D341Med (cell line): ENCODE results near the gene RBM10.
A peak's percentile ranks its signal among the peaks of the same experiment; 100 is the strongest.

ENCODE experiments used
- DNase-seq: peaks from one replicate; pipeline ENCODE4 v3.0.0; 2012; ENCODE audit warnings: low spot score

Gene RBM10

DNA sequence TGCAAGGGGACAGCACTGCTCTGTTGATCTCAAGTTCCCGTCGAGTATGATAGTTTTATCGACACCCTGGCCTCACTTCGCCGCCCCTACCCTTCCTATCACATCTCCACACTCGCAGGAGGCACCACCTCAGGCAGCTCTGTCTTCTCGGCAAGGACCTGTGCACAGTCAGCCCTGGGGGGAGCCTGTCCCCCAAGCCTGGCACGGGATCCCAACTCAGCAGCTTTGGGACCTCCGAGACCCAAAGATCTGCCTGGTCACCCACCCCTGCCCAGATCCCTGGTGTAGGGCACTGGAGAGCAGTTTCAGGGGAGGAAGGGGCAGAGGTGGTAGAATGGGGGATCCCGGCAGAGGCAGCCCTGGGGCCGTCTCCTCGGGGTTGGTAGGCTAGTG, 30.6 kb downstream of the RBM10 start:
- DNase-seq: no peak

DNA sequence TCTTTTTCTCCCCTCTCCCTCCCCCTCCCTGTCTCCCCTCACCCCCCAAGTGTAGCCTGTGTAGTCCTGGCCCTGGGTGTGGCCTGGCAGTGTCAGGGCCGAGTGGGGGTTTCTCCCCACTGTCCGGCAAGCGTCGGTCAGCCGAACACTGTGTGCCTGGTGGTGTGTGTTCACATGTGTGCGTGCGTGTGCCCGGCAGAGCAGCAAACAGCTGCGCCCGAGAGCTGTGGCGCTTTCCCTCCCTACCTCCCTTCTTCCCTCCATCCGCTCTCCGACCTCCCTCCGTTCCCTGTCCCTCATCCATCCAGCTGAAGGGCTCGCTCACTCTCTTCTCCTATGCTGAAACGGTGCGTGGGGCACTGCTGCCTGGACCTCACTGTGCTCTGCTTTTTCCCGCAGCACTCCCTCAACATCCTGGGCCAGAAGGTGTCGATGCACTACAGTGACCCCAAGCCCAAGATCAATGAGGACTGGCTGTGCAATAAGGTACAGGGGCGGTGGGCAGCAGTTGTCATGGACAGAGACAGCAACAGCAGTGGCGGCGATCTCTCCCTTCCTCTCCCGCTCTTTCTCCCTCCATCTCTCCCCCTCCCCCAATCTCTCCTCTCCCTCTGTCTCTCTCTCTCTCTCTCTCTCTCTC, 31.2 kb downstream of the RBM10 start:
- DNase-seq: peak; percentile 8

DNA sequence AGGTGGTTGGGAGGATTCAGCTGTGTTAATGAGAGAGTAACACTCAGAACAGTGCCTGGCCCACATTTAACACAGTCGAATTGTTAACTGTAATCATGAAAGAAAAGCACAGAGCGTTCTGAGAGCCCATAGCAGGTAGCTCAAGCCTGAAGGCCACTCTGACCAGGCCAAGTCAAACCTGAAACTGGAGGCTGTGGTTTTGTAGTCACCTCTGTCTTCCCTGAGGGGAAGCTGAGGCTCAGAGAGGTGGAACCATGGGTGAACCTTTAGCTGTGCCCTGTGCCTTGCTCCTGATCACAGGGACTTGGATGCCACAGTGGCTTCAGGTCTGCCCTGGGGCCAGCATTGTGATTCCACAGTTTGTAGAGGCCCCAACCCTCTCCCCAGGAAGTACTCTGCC, 32.1 kb downstream of the RBM10 start:
- DNase-seq: no peak

DNA sequence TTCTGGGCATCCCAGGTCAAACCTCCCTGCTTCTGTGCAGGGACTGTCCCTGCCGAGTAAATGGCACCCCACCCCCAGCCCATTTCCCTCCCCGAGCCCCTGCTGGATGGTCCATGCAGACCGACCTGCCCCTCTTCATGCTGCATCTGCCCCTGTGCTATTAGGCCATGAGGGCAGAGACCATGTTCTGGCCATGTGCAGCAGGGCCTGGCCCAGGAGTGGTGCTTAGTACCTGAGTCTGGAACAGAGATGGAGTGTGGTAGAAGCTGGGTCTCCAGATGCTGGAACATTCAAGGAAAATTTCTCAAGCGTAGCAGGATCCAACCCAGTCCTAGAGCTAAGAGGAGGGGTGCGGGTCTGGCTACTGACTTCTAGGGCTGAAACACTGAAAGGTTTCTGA, 33.3 kb downstream of the RBM10 start:
- no peak for DNase-seq

DNA sequence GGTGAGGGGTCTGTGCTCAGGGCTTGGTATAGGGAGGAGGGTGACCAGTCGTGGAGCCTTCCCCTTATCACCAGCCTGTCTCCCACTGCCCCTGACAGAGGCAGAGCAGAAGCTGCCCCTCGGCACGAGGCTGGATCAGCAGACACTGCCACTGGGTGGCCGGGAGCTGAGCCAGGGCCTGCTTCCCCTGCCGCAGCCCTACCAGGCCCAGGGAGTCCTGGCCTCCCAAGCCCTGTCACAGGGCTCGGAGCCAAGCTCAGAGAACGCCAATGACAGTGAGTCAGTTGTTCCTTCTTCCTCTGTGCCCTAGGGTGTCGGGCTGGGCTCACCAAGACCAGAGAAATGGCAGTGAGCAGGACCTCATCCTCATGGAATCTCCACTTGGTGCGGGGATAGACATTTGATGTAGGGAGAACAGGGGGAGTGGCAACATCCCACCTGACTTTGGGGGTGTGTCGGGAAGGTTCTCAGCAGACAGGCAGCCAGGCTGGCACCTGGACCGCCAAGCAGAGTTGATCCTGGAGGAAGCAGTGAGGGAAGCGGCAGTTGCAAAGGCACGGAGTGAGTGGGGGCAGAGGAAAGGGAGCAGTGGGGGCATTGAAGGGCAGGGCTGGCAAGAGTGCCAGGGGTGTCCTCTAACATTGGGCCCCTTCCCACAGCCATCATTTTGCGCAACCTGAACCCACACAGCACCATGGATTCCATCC, 34.4 kb downstream of the RBM10 start:
- DNase-seq: no peak

DNA sequence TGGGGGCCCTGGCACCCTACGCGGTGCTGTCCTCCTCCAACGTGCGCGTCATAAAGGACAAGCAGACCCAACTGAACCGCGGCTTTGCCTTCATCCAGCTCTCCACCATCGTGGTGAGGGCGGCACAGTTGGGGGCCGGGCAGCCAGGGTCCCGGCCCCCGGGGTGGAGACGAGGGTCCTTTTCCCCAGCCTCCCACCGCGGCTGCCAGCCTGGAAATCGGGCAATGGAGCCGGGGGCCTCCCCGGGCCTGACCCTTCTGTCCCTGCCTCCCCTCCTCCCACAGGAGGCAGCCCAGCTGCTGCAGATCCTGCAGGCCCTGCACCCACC, 34.9 kb downstream of the RBM10 start:
- no peak for DNase-seq

DNA sequence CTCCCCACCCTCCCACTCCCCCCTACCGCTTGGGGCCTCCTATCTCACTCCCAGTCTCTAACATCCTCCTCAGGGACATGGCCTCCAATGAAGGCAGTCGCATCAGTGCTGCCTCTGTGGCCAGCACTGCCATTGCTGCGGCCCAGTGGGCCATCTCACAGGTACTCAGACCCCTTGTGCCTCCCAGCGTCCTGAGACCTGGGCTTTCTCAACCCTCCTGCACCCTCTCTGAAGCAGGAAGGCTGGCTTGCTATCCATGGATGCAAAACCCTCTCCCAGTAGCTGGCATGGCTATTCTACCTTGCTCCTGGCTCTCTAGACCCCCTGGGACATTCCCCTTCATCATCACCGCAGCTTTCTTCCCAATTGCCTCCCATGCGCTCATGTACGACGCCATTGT, 35.3 kb downstream of the RBM10 start:
- no peak for DNase-seq

DNA sequence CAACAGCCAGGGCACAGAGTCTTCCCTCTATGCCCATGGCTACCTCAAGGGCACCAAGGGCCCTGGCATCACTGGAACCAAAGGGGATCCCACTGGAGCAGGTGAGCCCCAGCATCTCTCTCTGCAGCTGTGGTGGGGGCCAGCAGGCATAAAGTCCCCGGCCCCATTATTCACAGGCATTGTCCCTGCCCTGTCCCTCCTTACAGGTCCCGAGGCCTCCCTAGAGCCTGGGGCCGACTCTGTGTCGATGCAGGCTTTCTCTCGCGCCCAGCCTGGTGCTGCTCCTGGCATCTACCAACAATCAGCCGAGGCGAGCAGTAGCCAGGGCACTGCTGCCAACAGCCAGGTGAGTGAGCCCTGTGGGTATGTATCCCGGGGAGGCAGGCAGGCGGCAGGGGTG, 36.3 kb downstream of the RBM10 start:
- no peak for DNase-seq

DNA sequence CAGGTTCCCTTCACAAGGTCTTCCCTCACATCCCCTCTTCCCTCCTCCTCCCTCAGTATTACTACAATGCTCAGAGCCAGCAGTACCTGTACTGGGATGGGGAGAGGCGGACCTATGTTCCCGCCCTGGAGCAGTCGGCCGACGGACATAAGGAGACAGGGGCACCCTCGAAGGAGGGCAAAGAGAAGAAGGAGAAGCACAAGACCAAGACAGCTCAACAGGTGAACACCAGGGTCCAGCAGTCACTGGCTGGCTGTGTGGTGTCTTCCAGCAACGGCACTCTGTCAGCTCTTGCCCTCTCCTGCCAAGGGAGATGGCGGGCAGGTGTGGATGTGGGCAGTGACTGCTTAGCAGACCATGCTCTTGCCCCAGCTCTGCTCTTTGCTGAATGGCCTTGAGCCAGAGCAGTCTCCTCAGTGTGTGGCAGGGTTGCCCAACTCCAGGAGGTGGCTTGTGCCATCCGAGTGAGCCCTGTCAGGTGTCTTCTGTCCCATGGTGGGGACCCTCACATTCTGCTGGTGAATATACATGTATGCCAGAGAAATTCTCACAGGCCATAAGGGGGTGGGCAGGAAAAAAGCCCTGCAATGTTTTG, 37.2 kb downstream of the RBM10 start:
- DNase-seq: no peak

DNA sequence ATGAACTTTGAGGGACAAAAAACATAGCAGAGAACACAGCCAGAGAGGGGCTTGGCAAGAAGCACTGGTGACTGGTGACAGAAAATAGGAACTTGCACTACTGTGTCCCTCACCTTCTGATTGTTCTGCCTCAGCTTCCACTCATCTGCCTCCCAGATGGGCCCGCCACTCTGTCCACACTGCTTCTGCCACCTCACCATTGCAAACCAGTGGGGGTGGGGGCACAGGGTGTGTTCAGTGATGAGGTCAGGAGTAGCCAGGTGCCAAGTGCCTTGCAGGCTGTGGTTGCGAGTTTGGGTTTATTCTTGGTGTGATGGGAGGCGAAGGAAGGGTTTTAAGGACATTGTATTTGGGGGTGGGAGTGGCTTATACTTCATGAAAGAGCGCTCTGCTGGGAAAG, 39.5 kb downstream of the RBM10 start:
- DNase-seq: no peak

DNA sequence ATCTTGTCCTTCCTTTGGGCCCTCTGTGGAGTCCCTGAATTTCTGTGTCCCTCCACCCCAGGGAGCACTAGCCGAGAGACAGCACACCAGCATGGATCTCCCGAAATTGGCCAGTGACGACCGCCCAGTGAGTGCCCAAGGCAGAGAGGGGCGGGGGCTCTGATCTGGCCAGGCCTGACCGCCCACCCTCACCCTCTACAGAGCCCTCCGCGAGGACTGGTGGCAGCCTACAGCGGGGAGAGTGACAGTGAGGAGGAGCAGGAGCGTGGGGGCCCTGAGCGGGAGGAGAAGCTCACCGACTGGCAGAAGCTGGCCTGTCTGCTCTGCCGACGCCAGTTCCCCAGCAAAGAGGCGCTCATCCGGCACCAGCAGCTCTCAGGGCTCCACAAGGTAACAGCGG, 40.2 kb downstream of the RBM10 start:
- DNase-seq: no peak

DNA sequence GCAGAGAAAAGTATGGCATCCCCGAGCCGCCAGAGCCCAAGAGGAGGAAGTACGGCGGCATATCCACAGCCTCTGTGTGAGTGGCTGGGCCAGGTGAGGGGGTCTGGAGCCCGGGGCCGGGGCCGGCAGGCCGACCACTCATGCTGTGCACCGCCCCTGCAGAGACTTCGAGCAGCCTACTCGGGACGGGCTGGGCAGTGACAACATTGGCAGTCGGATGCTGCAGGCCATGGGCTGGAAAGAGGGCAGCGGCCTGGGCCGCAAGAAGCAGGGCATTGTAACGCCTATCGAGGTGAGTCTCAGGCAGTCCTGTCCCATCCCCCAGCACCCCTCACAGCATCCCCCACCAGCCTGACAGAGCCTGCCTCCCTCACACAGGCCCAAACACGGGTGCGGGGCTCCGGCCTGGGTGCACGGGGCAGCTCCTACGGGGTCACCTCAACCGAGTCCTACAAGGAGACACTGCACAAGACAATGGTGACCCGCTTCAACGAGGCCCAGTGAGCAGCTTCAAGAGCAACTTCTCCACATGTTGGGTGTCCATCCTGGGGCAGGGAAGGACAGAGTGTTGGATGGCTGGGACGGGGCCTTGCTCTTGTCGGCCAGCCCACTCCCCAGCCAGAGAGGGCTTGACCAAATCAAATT, 41.2 kb downstream of the RBM10 start:
- DNase-seq: no peak

DNA sequence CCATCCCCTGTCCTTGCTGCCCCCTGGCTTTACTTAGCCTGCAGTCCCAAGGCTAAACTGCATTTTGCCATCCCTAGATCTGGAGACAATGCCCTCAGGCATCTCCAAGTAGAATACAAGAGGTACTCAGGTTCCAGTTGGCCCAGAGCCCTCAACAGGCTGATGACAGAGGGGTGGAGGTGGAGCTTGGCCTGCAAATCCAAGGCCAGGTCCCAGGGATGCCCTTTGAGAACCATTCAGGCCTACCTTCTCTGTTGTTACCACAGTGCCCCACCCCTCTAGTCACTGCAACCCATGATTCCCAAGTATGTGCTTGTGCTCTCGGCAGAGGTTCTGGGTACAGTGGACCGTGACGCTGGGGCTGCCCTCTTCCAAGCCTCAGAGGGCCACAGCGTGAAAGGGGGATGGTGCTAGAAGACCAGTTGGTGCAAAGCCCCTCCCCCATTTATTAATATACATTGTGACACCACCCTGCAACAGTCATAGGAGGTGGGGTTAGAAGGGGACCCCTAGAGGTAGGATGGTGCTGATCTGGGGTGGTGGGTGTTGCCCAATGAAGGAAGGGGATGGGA, 42.2 kb downstream of the RBM10 start:
- DNase-seq: no peak

DNA sequence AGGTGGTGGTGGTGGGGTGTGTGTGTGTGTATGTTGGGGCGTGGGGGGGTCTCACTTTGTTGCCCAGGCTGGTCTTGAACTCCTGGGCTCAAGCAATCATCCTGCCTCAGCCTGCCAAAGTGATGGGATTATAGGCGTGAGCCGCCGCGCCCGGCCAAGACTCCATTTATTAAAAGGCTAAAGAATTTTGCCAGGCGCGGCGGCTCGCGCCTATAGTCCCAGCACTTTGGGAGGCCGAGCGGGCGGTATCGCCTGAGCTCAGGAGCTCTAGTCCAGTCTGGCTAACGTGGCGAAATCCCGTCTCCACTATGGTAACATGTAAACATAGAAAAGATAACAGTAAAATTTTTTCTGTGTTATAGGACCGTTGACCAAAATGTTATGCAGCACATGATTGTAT, 44.9 kb downstream of the RBM10 start:
- DNase-seq: no peak

DNA sequence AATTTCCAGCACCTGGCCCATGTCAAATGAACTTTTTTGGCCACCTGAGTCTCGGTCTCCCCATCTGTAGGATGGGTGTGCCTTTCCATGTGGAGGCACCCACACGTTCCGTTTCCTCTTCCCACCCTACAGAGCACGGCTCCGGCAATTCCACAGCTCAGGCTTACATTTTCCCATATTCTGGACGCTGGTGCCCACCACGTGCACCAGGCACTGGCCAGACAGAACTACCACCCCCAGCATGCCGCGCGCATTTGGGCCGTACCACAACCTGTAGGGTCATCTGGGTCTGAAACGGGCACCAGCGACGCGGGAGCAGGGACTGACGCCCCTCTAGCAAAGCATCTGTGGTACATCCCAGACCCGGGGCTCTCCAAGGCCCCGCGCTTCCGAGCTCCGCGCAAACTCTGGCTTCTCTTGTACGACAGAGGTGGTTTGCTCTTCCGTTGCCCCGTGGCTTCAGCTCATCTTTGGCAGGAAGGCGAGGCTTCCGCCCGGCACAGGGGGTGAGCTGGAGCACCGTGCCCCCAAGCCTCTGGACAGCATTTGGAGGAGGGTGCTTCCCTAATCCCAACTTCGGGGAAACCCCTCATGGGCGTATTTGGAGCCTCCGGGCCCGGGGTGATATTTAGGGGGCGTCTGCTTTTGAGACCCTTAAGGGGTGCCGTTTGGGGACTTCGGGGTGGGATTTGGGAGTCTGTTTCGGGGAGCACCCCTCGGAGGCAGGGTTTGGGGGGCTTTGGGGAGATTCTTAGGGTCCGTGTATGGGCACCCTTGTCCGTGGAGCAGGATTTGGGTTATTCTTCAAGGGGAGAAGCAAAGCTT, 45.6 kb downstream of the RBM10 start:
- peak; percentile 86 for DNase-seq

DNA sequence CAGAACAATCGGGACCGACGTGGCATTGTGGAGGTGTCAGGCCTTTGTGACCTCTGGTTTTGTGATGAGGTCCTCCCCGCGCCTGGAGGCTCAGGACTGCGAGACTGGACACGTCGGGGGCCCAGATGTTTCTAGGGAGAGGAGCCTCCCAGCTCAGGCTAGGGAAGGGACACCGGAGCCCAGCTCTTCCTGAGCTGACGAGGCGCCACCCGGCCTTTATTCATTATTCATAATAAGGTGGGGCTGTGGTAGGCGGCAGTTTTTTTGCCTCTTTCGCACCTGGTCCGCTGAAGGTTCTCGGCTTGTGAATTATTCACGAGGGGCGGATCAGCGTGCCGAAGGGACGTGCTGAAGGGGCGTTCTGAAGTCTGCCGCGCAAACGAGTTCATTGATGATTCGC, 46.3 kb downstream of the RBM10 start:
- peak; percentile 50 for DNase-seq

DNA sequence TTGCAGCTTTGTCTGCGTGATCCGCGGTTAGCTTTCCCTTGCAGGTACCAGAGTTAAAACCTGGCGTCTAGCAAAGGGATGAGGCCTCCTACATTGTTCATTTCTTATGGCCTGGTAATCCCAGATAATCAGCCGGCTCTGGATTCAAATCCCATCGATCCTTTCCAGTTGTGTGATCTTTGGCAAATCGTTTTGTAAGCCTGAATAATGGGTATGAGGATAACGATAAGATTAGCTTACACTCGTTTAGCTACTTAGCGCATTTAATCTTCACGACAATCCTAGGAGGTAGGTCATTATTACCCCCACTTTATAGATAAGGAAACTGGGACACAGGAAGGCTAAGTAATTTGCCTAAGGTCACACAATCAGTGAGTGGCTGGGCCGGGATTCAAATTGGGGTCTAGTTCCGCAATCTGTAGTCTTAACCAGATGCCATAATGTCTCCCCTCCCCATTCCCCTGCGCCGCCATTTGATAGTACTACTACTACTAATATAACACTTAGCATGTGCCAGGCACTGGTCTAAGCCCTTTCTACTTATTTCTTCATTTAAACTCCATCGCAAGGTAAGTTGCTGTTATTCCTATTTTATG, 46.9 kb downstream of the RBM10 start:
- no peak for DNase-seq

DNA sequence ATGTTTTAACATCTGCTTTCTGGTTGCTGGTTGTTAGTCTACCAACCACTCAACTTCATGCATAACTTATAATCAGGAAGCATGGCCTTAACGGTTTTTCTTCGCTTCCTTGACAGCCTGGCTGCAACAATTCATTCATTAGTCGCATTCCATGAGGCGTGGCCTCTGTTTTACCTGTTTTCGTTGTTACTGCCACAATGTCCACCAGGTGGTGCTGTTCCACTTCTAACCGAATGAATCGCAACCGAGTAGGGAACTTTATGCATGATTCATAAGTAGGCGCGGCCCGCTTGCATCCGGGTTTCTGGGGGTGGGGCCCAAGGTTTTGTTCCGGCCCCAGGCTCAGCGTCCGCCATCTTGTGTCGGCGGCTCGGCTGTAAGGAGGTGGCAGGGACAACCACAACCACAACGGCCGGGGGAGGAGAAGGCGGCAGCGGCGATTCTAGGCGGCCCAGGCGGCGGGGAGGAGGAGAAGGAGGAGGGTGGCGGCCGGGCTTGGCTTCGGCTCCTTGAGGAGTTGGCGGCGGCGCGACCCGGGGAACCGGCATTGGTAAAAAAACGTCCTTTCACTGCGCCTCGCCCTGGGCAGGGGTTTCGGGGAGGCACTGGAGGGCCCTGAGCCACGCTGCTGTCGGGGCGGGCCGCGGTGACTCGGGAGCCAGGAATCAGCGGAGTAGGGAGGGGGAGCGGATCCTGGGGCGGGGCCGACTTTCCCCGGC, 48.6 kb downstream of the RBM10 start, which contains the start of gene UBA1:
Gene UBA1, plus strand, starts transcription at position 355 of the 719 bp plus-strand sequence. CDS start 4,974 bp downstream, outside the sequence.
- peak; percentile 84 for DNase-seq

DNA sequence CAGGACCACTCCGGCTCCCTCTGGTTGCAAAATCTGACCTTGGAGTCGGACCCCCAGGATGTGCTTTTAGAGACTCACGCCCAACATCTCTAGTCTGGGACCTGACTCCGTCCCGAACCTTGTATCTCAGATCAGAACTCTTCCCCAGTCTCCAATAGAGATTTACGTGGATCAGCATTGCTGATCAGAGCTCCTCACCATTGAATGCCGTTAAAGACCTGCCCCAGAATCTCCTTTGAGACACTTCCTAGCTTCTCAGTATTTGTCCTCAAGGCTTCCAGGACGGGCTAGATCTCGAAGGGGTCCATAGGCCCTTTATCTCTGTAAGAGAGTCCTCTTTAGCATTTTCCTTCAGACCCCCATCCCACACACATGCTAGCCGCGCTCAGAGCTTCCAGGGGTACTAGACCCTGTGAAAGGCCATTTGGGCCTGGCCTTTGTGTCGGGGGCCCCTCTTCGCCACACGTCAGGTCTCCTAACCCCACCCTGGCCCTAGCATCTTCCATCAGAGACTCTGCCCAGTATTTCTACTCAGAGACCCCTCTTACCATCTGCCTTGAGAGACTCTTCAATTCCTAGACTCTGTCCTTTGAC, 49.3 kb downstream of the RBM10 start:
- no peak for DNase-seq

DNA sequence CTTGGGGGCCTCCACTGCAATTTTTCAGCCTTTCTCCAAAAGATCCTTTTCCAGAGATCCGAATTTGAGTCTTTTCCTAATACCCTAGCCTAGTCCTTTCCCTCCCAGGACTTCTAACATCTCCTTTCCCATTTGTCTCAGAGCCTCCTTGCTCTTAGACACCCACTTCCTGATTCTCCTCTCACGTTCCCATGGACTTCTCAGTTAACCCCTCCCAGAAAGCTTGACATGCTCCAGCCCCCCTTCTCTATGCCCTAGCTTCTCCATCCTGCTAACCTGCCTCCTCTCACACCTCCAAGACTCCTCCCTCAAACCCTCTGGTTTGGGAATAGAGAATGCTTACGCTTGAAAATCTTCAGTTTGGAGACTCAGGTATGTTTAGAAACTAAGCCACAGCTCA, 51.1 kb downstream of the RBM10 start:
- no peak for DNase-seq

DNA sequence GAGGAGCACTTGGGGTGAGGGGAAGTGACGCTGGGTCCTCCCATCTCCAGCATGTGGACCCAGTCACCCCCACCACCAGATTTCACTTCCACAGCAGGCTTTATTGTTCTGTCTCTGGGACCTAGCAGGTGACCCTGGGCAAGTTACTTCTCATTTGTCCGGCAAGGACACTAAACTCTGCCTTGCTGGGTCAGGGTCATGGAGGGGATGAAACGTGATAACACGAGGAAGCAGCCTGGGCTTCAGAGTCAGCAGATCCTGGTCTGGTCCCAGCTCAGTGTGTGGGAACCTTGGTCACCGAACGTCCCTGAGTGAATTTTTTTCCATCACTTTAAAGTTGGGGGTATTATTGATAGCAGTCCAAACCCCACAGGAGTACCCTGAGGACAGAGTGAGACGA, 52.5 kb downstream of the RBM10 start:
- DNase-seq: no peak
